Smooth muscle cell (in vitro differentiated cells): ENCODE data around the gene IFNG-AS1. TPM values are rescaled to one million over a fixed set of nuclear protein-coding genes. Genes with fewer than 3 reads are reported as not detected.
A peak's percentile ranks its signal among the peaks of the same experiment; 100 is the strongest.

Experiments used
- DNase-seq: peaks from one replicate; lab custom pipeline; 2025; ENCODE audit not compliant: unreplicated experiment; lab: John Stamatoyannopoulos, UW
- H2AFZ ChIP-seq: fragments of 200-600 bp; sonication (generic); 2 replicates; pipeline ENCODE4 v1.6.0; 2016; ENCODE audit warnings: antibody characterized with exemption, low read depth, mild to moderate bottlenecking
- H3F3A ChIP-seq: fragments of 200-600 bp; sonication (generic); 2 replicates; pipeline ENCODE4 v1.6.0; 2017; ENCODE audit warnings: antibody characterized with exemption, low read depth
- H3K27ac ChIP-seq: fragments of 200-600 bp; sonication (generic); 2 replicates; pipeline ENCODE4 v1.5.1; 2016; ENCODE audit warnings: low read depth, mild to moderate bottlenecking
- H3K27me3 ChIP-seq: fragments of 200-600 bp; sonication (generic); 2 replicates; pipeline ENCODE4 v1.6.1; 2016; ENCODE audit warnings: low read depth, mild to moderate bottlenecking
- H3K36me3 ChIP-seq: fragments of 200-600 bp; sonication (generic); 2 replicates; pipeline ENCODE4 v1.5.1; 2016; ENCODE audit warnings: low read depth
- H3K4me1 ChIP-seq: fragments of 200-600 bp; sonication (generic); 2 replicates; pipeline ENCODE4 v1.5.1; 2016; ENCODE audit warnings: low read depth
- H3K4me2 ChIP-seq: fragments of 200-600 bp; sonication (generic); 2 replicates; pipeline ENCODE4 v1.6.0; 2016; ENCODE audit warnings: mild to moderate bottlenecking
- H3K4me3 ChIP-seq: fragments of 200-600 bp; sonication (generic); 2 replicates; pipeline ENCODE4 v1.5.1; 2016; ENCODE audit warnings: mild to moderate bottlenecking
- H3K79me2 ChIP-seq: fragments of 200-600 bp; sonication (generic); 2 replicates; pipeline ENCODE4 v1.6.0; 2016; ENCODE audit warnings: low read depth, mild to moderate bottlenecking
- H3K9ac ChIP-seq: fragments of 200-600 bp; sonication (generic); 2 replicates; pipeline ENCODE4 v1.6.0; 2016; ENCODE audit warnings: low read depth
- H3K9me3 ChIP-seq: fragments of 200-600 bp; sonication (generic); replicated peaks from 2 replicates; pipeline ENCODE4 v1.5.1; 2016; ENCODE audit warnings: low read depth
- H4K20me1 ChIP-seq: fragments of 200-600 bp; sonication (generic); 2 replicates; pipeline ENCODE4 v1.6.0; 2016; ENCODE audit warnings: low read depth
- WGBS: methylation state at CpG from one replicate; pipeline ENCODE4 v1.1.7; 2016; ENCODE audit warnings: low lambda C conversion rate; 5-methylcytosine and 5-hydroxymethylcytosine counted together
- polyA plus RNA-seq: library from polyadenylated mRNA; unstranded; fragments of >200 nt; fragmentation: Nextera tagmentation; extraction: Ambion mirVana; gene quantifications from 2 replicates; pipeline ENCODE4 v1.2.1, GENCODE V29; 2016
- total RNA-seq: library from RNA; depleted of rRNA; stranded (reverse); fragments of >200 nt; gene quantifications from 2 replicates; pipeline ENCODE4 v1.2.3, GENCODE V29; 2014
- TF ChIP-seq, protein P1 (sequence below): fragments of 200-600 bp; sonication (generic); IDR thresholded peaks from 2 replicates; pipeline ENCODE4 v1.5.1; 2017; ENCODE audit warnings: borderline replicate concordance, mild to moderate bottlenecking, antibody characterized with exemption; ENCODE audit not compliant: insufficient read depth, poor library complexity, severe bottlenecking

Gene IFNG-AS1
- total and polyA plus RNA-seq, 2 experiments from 2014 or later = 0.11 to 0.76 TPM

GRCh38 chr12:68040450-68041075, 51.3 kb downstream of the IFNG-AS1 start:
- no peak overlapping the region for H3K4me2 ChIP-seq
- no peaks in the 10 kb centered on the region for H4K20me1 ChIP-seq
- no peaks in the 10 kb centered on the region for H3K4me1 ChIP-seq
- H3K4me3 ChIP-seq = no peak overlapping the region
- TF ChIP-seq, protein P1, sequence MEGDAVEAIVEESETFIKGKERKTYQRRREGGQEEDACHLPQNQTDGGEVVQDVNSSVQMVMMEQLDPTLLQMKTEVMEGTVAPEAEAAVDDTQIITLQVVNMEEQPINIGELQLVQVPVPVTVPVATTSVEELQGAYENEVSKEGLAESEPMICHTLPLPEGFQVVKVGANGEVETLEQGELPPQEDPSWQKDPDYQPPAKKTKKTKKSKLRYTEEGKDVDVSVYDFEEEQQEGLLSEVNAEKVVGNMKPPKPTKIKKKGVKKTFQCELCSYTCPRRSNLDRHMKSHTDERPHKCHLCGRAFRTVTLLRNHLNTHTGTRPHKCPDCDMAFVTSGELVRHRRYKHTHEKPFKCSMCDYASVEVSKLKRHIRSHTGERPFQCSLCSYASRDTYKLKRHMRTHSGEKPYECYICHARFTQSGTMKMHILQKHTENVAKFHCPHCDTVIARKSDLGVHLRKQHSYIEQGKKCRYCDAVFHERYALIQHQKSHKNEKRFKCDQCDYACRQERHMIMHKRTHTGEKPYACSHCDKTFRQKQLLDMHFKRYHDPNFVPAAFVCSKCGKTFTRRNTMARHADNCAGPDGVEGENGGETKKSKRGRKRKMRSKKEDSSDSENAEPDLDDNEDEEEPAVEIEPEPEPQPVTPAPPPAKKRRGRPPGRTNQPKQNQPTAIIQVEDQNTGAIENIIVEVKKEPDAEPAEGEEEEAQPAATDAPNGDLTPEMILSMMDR = peak; percentile 95
- H3K9me3 ChIP-seq = no peaks in the 10 kb centered on the region
- WGBS = 32% methylated on average over 6 of the region's 6 CpGs
- no peaks in the 10 kb centered on the region for H3K27me3 ChIP-seq
- peak overlapping the region; percentile 28 for H2AFZ ChIP-seq
- H3K27ac ChIP-seq = peak overlapping the region; percentile 8
- H3F3A ChIP-seq = no peaks in the 10 kb centered on the region
- H3K36me3 ChIP-seq = no peaks in the 10 kb centered on the region
- no peak overlapping the region for H3K9ac ChIP-seq
- DNase-seq = no peak
- no peaks in the 10 kb centered on the region for H3K79me2 ChIP-seq

DNA sequence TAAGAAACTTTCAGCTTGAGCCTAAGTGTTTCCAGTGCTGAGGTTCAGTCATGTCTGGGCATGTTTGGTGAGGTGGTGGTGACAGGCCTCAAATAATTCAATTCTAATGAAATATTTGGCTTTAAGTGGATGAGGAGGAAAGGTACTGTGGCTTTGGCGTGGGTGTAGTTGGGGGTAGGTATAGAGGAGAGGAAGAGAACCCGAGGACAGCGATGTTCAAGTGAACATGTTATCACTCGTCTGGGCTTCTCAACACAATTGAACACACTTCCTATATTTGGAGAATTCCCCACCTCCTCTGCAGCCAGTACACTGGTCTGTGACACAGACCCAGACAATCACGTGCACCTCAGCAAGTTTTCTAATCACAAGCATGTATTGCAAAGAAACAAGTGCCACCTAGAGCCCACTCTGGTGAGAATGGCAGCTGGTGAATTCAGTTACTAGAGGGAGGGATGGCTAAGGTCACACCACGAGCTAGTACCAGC, 53.0 kb downstream of the IFNG-AS1 start:
- Histone ChIP-seq H3K9me3 (no peaks in the 10 kb centered on the region), H3K4me2 (peak overlapping the region; percentile 20), H4K20me1 (no peaks in the 10 kb centered on the region), H3K4me1 (no peaks in the 10 kb centered on the region), H3K27me3 (no peaks in the 10 kb centered on the region), H3K27ac (peak overlapping the region; percentile 85), H2AFZ (peak overlapping the region; percentile 82), H3K36me3 (no peaks in the 10 kb centered on the region), H3K79me2 (no peaks in the 10 kb centered on the region), H3K9ac (peak overlapping the region; percentile 55), H3K4me3 (no peak overlapping the region), H3F3A (no peaks in the 10 kb centered on the region)
- WGBS = 64% methylated on average over 6 of the region's 6 CpGs
- no peak for DNase-seq
- TF ChIP-seq, protein P1 = no peak

DNA sequence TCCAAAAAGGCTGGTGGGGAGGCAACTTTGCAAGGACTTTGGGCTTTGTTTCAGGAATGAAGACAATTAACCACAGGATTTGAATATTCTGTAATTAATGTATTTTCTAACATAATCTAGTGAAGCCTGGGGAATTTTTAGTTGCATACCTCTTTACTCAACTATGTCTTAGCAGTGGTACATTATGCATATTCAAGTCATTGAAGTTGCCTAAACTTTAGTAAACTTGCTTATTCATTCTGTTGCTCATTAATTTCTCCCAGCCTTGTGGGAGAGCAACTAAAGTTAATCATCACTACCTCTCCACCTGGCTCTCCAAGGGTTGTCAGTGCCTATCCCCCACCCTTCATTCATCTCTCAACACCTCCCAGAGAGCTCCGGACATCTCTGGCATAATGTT, 54.2 kb downstream of the IFNG-AS1 start:
- WGBS = 97% methylated on average over 1 of the region's 1 CpG
- Histone ChIP-seq H3K4me3 (no peak overlapping the region), H3K4me2 (no peak overlapping the region), H3K79me2 (no peaks in the 10 kb centered on the region), H3K4me1 (no peaks in the 10 kb centered on the region), H2AFZ (no peak overlapping the region), H3K9ac (no peak overlapping the region), H3K27ac (no peak overlapping the region), H3K27me3 (no peaks in the 10 kb centered on the region), H3K9me3 (no peaks in the 10 kb centered on the region), H3K36me3 (no peaks in the 10 kb centered on the region), H4K20me1 (no peaks in the 10 kb centered on the region), H3F3A (no peaks in the 10 kb centered on the region)
- TF ChIP-seq, protein P1 = no peak
- no peak for DNase-seq
